ENCODE results near the gene FUT4. TPM values are rescaled to one million over a fixed set of nuclear protein-coding genes. Genes with fewer than 3 reads are reported as not detected.

FUT4 gene
- 3.7 and 4.4 TPM in 2 replicates for total RNA-seq
- 1.8 TPM for total RNA-seq (2013)
- 0.89 and 1.2 TPM in 2 replicates for polyA plus RNA-seq
- 2.6 and 3.6 TPM in 2 replicates for polyA minus RNA-seq

- ATAC-seq (ENCODE audit: low read depth): peak; percentile 82
- ChIA-PET POLR2A (no interaction called here), CTCF (interaction anchor here (1.1 to 1.5 kb wide), 2 partner anchors 9 to 27 kb away, joined by 3 to 4 read pairs; no protein-coding TSS in a partner anchor)
- peak within 1 kb of the TSS; percentile 84 for H3K9ac ChIP-seq (ENCODE audit: low read length)
- H4K20me1 ChIP-seq (ENCODE audit: control insufficient read depth, insufficient read depth, low read length, poor library complexity, severe bottlenecking): peaks cover 5% of the 10 kb centered on the region
- H3K36me3 ChIP-seq (replicated peaks in 1 of 2; ENCODE audit: control extremely low read depth in 1 of 2, control insufficient read depth in 1 of 2, extremely low read depth in 1 of 2, insufficient read depth in 2 of 2, low read length in 1 of 2): no peaks in the 10 kb centered on the region
- DNase-seq: peak; percentile 79
- Mint-ChIP-seq H3K4me3 (peak within 1 kb of the TSS; percentile 100), H3K27me3 (peaks cover 4% of the 10 kb centered on the region), H3K4me1 (peaks cover 23% of the 10 kb centered on the region), H3K27ac (peak within 1 kb of the TSS; percentile 98), H3K9me3 (ENCODE audit: insufficient read depth) (no peaks in the 10 kb centered on the region)
- peak within 1 kb of the TSS; percentile 66 to 84 for H3K27ac ChIP-seq (ENCODE audit: low read length in 2 of 2)
- peak within 1 kb of the TSS; percentile 90 for H3K4me2 ChIP-seq (replicated peaks; ENCODE audit: low read depth, low read length, poor library complexity, severe bottlenecking)
- peak within 1 kb of the TSS; percentile 34 to 79 (median 70) for H3K4me3 ChIP-seq (ENCODE audit: control extremely low read depth in 1 of 5, extremely low read depth in 1 of 5, insufficient read depth in 1 of 5, low read depth in 2 of 5, low read length in 4 of 5)
- peak within 1 kb of the TSS; percentile 98 for H2AFZ ChIP-seq (ENCODE audit: insufficient read depth, low read depth, low read length, poor library complexity, severe bottlenecking)
- peaks cover 6 to 18% of the 10 kb centered on the region in 2 donors for H3K4me1 ChIP-seq (ENCODE audit: control insufficient read depth in 2 of 2, insufficient read depth in 2 of 2, low read length in 2 of 2)
- H3K27me3 ChIP-seq (replicated peaks in 1 of 4; ENCODE audit: control extremely low read depth in 1 of 4, control insufficient read depth in 3 of 4, insufficient read depth in 4 of 4, low read length in 3 of 4): no peaks in the 10 kb centered on the region
- TF ChIP-seq EZH2 (IDR thresholded peaks at IDR 0.05; ENCODE audit: borderline replicate concordance, insufficient read depth, low read depth, low read length, poor library complexity, severe bottlenecking): no peak
- TF ChIP-seq, protein P1, sequence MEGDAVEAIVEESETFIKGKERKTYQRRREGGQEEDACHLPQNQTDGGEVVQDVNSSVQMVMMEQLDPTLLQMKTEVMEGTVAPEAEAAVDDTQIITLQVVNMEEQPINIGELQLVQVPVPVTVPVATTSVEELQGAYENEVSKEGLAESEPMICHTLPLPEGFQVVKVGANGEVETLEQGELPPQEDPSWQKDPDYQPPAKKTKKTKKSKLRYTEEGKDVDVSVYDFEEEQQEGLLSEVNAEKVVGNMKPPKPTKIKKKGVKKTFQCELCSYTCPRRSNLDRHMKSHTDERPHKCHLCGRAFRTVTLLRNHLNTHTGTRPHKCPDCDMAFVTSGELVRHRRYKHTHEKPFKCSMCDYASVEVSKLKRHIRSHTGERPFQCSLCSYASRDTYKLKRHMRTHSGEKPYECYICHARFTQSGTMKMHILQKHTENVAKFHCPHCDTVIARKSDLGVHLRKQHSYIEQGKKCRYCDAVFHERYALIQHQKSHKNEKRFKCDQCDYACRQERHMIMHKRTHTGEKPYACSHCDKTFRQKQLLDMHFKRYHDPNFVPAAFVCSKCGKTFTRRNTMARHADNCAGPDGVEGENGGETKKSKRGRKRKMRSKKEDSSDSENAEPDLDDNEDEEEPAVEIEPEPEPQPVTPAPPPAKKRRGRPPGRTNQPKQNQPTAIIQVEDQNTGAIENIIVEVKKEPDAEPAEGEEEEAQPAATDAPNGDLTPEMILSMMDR (IDR thresholded peaks at IDR 0.05): no peak
- intact Hi-C loops (cut with micrococcal nuclease): loop anchor here (1.0 kb wide), 1 partner anchor 51 kb away; the partner anchor contains the start of genes ANKRD49 and MRE11
- peaks cover 0 to 3% (median 0%) of the 10 kb centered on the region in 3 donors for H3K9me3 ChIP-seq (ENCODE audit: control extremely low read depth in 1 of 3, control insufficient read depth in 2 of 3, insufficient read depth in 1 of 3, low read length in 2 of 3)
- under 1% methylated on average over 109 of the region's 109 CpGs for WGBS (ENCODE audit: insufficient coverage)
- no peaks in the 10 kb centered on the region for H3K79me2 ChIP-seq (ENCODE audit: control insufficient read depth, insufficient read depth, low read length)
These were observed at the start of gene FUT4 for GRCh38 chr11:94543695-94544645. TSS of gene FUT4 (plus strand) at chr11:94543921. CDS start at chr11:94544134, 213 bp downstream.
